ENCODE data around the gene GADD45A.

- TF ChIP-seq CTCF (IDR thresholded peaks at IDR 0.05; ENCODE audit: insufficient read depth, low read length, poor library complexity, severe bottlenecking) (no peak), EZH2phosphoT487 (conservative IDR thresholded peaks at IDR 0.05; ENCODE audit: low read length) (no peak)
These were observed 50.2 kb downstream of the GADD45A start for GRCh38 chr1:67735206-67735605.

All from SU-DHL-6 (cell line).